ENCODE measurements around the gene TWF2.
"Not testable (repeated sequence)": the region's sequence is repeated elsewhere in the genome, so short reads cannot be mapped to it uniquely, and the experiment has no call there.

Gene TWF2

DNA sequence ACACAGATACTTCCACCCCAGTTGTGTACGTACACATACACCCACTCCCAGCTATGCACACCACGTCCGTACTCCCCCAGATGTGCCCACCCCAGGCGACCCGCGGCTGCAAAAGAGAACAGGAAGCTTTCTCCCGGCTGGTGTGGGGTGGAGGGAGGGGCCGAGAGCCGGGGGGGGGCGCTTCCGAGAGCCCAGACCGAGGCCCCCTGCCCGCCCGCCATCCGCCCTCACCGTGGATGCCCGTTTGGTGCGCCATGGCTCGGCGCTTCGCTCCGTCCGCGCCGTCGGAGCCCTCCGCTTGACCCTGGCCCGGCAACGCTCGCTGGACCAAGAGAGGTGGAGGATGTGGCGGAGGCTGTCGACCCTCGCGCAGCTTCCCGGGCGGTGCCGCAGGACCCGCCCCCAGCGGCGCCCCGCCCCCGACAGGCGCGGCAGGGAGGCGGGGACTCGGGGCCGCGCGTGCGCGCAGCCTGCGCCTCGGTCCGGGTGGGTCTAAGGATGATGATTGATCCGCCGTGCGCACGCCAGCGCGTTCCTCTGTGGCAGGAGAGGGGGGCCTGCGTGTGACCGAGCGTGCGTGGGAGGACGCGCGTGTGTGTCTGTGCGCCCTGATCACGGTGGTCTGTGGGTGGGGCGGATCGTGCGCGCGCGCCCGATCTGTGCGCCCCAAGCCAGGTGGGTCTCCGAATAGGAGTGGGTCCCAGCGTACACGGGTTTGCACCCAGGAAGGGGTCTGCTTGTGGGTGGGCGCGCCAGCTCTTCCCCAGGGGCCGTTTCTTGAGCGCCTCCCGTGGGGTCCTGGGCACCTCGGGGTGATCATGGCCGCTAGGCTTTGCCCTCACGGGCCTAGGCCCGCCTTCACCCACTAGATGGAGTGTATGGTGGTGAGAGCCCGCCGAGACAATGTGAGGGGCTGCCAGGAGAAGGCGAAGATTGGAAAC lies at the start of gene TWF2:
TSS of gene TWF2 (minus strand) at position 398 of the 941 bp plus-strand sequence. CDS start at position 256, 142 bp downstream.
- DNase-seq (ENCODE audit: low read depth), result peak; percentile 89

DNA sequence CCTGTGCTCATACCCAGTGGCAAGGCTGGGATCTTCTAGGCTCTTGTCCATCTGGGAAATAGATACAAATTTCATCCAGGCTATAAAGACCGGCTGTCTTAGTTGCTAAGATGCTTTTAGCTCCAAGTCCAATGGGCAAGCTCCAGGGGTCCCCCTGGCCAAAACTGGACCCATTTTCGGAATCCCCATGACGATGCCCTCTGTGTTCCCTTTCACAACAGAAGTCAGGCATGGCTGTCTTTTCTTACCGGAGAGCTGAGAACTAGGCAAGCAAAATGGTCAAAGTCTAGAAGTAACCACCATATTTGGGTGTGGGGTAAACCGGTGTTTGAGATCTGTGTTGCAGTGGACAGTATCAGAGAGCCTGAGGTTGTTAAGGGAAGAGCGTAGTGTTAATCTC lies 49.7 kb upstream of the TWF2 start:
- no peak for DNase-seq (ENCODE audit: low read depth)

DNA sequence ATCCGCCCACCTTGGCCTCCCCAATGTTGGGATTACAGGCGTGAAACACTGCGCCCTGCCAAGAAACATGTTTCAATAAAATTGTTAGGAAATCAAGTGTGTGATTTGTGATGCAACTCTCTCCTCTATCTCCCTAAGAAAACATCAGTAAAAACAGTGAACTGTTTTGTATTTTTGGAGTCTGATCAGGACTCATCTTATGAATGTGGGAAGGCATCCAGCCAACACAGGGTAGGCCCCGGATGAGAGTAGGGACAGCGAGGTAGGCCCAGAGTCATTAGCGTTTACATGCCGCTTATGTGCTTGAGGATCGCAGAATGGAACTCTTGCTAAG lies 47.8 kb upstream of the TWF2 start:
- no peak for DNase-seq (ENCODE audit: low read depth)

DNA sequence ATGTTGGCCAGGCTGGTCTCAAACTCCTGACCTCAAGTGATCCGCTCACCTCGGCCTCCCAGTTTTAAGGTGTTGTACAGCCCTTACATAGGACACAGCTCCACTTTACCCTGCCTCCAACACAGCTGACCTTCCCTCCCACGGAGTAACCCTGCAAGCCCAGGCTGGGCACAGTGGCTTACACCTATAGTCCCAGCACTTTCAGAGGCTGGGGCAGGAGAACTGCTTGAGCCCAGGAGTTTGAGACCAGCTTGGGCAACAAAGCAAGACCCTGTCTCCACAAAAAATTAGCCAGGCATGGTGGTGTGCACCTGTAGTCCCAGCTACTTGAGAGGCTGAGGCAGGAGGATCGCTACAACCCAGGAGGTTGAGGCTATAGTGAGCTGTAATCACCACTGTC lies 45.1 kb upstream of the TWF2 start:
- not testable (repeated sequence) for DNase-seq (ENCODE audit: low read depth)

DNA sequence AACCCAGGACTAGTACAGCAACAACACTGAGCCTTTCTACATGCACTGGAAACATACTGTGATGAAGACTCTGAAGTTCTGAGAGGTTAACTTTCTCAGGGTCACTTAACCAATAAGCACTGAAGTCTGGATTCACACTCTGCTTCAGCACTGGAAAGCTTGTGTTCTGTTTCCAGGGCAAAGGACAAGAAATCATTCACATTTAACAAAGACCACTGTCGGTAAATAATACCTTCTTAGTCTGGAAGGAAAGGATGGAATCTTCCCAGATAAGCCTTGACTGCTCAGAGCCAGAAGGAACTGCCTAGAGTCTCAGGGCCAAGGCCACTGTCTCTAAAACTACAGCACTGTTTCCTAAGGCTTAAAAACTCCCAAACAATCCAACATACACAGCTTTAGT lies 44.3 kb upstream of the TWF2 start:
- no peak for DNase-seq (ENCODE audit: low read depth)

DNA sequence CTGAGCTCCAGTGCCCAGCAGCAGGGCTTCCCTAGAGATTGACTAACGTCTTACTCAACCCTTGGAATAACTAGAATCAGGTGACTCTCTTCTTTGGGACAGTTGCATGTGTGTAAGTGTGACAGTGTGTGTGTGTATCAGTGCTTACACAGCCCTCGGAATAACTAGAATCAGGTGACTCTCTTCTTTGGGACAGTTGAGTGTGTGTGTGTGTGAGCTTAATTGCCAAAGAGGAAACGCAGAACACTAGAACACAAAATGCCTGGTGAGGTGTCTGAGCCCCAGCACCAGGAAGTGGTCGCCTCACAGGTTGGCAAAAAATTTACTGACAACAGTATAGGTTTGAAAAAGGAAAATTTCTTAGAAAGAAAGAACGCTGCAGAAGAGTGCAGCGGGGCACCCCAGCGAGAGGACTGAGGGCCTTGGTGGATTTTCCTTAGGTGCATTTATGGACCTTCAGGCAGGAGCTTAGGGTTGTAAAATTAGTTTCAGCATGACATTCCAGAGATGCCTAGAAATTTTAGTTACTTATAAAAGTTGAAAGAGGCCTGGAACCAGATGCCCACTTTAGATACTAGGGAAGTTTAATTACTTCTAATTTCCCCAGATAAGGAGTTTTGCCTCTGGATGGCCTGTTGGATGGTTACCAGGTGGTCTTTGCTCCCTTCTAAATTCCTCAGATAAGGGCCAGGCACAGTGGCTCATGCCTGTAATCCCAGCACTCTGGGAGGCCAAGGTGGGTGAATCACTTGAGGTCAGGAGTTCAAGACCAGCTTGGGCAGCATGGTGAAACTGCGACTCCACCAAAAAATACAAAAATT lies 43.2 kb upstream of the TWF2 start:
- DNase-seq (ENCODE audit: low read depth), result no peak

DNA sequence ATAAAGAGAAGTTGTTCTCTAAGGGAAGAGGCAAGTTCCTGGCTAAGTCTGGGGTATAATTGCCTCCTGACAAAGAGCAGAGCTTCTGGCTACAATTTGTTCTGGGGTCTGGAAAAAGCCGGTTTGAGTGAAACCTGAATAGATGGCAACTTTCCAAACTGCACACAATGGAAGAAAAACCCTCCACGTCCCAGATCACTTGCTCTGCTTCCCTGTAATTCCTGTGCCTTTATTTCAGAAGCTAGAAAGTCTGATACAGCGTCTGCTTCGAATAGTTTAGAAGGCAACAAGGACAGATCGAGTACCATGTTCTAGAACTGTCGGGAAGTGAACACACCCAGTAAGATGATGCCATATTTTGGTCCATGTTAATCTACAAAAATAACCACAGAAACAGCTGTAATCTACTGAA lies 41.1 kb upstream of the TWF2 start:
- DNase-seq (ENCODE audit: low read depth), result no peak

DNA sequence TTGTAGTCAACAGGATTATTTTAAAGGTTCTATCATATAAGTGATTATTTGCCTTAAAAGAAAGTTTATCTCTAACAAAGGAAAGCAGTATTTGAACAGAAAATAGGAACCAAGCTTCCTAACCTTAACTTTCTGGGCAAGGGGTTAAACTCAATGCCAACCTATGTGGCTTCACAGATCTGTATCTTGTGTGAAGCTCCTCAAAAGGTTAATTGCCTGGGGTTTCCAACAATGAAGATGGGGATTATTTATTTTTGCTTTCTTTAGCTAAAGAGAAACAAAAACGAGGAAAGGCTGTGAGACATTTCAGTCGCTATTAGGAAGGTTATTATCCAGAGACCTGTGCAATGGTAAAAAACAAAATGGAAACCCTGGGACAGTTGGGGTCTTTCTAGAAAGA lies 40.6 kb upstream of the TWF2 start:
- no peak for DNase-seq (ENCODE audit: low read depth)

DNA sequence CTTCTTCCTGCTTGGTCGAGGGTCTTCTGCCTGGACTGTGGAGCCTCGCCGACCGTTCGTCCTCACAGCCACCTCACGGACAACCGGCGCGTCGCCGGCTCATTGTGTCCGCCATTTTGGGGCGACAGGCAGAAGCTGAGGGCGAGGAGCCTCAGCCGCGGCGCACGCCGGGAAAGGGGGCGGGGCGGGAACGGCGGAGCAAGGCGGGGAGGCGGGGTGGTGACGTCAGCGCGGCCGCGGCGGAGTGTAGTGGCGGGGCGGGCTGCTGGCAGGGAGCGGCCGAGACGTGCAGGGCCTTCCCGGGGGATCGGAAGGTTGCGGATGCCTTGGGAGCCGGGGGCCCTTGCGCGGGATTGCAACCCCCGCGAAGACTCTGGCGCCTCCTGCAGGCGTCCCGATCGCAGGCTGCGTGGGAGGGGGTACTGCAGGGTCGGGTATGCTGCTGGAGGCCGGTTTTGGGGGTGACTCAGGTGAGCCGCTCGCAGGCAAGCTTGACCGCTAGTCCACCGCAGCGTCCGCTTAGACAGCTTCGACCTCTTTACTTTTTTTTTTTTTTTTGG lies 39.6 kb upstream of the TWF2 start, which contains the start of gene WDR82:
TSS of gene WDR82 (minus strand) at position 140 of the 560 bp plus-strand sequence. CDS start 288 bp downstream, outside the sequence.
- DNase-seq (ENCODE audit: low read depth), result peak; percentile 96

DNA sequence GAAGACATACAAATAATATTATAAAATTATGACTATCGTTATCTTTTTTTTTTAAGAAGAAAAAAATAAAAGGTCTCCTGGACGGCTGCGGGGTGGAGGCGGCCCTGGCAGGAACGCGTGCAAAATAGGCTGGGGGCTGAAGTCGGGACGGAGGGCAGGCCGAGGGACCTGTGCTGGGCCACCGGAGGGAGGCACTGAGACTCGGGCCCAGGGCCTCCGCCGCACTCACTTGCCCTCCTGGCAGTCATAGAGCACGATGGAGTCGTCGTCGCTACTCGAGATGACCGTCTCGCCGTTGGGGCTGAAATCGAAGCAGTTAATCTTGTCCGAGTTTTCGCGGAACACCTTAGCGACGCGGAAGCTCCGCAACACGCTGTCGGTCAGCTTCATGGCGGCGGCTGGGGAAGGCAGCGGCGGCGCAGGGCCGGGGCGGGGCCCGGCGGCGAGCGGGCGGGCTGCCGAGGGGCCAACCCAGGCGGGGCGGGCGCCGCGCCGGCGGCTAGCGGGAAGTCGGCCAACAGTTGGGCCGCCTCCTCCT lies 39.1 kb upstream of the TWF2 start:
- DNase-seq (ENCODE audit: low read depth), result peak; percentile 41

DNA sequence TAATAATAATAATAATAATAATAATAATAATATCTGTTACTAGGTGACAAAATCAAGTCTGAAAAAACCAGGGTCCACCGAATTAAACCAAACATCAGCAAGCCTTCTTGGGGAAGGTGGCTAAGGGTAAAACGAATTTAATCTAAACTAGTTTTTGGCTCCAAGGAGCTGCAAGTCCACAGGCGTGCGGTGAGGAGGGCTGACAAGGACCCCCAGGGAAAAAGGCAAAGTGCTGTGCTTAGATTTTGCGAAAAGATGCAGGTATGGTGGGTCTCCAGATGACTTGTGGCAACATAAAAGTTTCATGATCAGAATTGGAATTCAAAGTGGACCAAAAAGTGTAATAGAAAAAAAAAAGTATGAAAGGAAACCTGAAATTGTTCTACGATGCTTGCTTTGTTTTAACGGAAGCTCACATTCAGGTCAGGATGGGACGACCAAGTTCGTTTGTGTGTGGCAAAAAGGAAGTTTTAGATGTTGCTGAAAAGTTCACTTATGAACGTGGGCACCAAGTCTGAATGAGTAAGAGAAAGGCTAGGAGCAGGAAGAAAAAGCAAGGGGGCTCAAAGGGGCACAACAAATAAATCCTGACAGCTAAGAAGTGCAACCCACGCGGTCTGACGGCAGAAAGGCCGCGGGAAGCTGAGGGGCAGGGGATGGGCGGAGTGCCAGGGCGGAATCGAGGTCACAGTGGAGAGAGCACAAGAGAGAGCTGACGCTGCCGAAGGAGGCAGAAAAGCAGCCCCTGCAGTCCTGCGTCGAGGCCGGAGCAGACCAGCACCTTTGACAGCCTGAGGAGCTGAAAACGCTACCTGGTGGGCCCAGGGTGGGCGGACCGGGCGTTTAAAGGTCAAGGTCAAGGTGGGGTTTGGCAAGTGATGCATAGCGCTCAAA lies 38.4 kb upstream of the TWF2 start:
- peak; percentile 67 for DNase-seq (ENCODE audit: low read depth)

DNA sequence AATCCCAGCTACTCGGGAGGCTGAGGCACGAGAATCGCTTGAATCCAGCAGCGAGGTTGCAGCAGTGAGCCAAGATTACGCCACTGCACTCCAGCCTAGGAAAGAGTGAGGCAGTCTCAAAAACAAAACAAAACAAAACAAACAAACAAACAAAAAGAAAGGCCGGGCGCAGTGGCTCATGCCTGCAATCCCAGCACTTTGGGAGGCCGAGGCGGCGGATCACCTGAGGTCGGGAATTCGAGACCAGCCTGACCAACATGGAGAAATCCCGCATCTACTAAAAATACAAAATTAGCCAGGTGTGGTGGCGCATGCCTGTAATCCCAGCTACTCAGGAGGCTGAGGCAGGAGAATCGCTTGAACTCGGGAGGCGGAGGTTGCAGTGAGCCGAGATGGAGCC lies 35.8 kb upstream of the TWF2 start:
- not testable (repeated sequence) for DNase-seq (ENCODE audit: low read depth)

DNA sequence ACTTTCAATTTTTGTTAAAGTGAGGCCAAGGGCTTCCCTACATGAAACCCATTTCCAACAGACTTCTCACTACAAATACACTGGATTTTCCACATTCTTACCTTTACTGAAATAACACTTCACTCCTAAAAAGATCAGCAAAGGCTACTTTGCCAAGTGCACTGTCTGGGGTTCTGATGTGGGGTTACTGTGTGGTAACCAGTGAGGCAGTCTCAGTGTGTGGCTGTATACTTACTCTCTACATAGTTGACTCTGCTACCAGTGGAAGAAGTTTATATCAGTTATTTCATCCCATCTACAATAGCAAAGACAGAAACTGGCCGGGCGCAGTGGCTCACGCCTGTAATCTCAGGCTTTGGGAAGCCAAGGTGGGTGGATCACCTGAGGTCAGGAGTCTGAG lies 33.9 kb upstream of the TWF2 start:
- no peak for DNase-seq (ENCODE audit: low read depth)

DNA sequence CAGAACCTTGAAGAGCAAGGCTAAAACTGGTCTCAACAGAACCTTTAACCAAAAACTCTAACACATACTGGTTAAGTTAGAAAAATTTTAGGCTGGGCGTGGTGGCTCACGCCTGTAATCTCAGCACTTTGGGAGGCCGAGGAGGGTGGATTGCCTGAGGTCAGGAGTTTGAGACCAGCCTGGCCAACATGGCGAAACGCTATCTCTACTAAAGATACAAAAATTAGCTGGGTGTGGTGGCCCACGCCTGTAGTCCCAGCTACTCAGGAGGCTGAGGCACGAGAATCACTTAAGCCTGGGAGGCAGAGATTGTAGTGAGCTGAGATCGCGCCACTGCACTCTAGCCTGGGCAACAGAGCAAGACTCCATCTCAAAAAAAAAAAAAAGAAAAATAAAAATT lies 33.2 kb upstream of the TWF2 start:
- not testable (repeated sequence) for DNase-seq (ENCODE audit: low read depth)

DNA sequence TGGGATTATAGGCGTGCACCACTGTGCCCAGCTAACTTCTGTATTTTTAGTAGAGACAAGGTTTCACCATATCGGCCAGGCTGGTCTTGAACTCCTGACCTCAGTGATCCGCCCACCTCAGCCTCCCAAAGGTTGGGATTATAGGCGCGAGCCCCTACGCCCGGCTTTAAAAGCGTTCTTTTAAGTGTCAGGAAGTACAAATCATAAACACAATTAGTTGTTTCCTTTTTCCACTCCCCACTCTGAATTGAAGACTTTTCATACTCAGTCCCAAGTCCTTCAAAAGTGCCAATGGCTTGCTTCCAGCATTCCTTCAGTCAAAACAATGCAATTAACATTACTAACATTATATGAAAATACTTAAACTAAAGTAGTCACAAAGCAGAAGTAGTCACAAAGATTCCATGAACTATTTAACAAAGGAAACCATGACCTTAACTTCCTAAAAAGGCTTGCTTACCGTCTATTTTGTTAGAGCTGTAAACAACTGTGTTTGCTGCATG lies 31.3 kb upstream of the TWF2 start:
- no peak for DNase-seq (ENCODE audit: low read depth)

DNA sequence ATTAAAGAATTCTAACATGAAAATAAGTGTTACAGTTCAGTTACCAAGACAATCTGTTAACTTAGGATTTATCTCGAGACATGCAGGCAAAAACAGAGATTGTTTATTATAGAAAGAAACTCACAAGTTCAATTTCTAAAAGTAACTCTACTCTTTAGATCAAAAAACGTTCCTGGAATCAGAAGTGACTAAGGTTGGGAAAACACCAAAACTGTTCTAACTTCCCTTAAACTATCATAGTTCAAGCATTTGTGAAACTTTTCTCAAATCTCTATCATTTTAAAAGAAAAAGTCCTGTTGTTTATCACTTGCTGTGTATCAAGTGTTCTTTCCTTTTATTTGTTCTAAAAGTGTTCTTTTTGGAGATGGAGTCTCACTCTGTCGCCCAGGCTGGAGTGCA lies 30.8 kb upstream of the TWF2 start:
- no peak for DNase-seq (ENCODE audit: low read depth)

DNA sequence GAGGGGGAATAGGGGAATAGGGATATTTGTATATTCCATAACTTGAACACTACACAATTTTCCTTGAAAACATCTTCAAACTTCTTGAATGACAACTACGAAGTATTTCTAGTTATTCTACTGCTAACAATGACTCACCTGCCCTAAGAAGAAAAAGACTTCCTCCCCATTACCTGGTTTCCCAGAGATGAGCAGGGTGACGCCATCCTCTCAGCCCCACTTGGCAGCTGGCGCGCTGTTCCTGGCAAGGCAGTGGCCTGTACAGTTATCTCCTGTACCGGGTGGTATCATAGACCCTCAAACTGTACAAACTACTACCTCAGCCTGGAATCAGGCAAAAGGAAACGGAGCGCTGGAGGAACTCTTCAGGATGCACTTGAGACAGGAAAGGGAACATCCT lies 29.1 kb upstream of the TWF2 start:
- peak; percentile 59 for DNase-seq (ENCODE audit: low read depth)

DNA sequence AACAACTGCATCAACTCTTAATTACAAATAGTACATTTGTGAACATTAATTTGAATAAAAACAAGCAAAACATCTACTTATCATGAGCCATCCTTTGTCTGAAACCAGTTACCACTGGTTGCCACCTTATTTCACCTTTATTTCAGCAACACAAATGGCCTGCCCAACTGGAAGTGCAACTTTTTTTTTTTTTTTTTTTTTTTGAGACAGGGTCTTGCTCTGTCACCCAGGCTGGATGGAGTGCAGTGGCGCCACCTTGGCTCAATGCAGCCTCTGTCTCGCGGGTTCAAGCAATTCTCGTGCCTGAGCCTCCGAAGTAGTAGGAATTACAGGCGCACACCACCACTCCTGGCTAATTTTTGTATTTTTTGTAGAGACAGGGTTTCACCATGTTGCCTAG lies 26.4 kb upstream of the TWF2 start:
- DNase-seq (ENCODE audit: low read depth), result no peak

DNA sequence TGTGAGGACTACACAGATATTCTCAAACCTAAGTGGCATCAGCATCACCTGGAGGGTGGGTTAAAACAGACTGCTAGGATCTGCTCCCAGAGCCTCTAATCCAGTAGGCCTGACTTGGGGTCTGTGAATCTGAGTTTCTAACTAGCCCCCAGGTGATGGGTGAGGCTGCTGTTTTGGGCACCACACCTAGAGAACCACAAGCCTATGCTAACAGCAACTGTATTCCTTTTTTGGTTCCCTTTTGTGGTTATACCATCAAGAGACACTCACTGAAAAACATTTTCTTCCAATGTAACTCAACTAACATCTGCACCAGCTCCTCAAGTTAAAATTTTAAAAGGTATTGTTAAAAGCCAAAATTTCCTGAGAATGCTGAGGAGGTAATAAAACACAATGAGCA lies 23.5 kb upstream of the TWF2 start:
- no peak for DNase-seq (ENCODE audit: low read depth)

DNA sequence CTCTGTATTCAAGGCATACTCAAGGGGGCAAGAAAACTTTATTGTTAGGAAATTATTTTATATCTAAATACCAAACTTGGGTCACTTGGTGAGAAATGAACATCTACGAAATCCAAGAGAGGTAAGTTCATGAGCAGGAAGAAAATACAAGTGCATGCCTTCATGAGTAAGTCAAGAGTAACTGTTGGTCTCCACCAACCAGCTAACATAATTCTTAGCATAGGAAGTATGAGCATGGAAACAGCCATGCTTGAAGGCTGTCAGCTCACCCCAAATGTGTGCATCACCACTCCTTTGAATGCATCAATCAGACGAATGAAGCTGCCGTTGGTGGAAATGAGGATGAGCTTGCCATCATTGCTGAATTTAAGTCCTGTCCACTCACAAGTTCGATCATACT lies 20.5 kb upstream of the TWF2 start:
- no peak for DNase-seq (ENCODE audit: low read depth)

DNA sequence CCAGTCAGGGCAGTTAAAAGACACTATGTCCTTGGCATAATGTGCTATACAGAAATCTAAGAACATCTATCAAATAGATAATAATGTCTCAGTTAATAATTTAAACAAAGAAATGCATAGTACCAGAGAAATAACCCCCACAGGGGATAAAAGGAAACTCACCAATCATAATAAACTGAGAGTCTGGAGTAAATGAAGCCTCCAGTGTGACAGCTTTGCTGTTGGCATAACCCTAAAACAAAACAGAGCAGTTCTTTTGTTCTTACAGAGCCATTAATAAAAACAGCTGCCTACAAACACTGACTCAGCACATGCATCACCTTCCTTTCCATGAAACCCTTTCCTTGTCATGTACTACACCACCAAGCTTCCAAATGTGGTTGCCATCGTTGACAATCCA lies 20.1 kb upstream of the TWF2 start:
- DNase-seq (ENCODE audit: low read depth), result no peak
